Epithelial cell of alveolus of lung (primary cell): ENCODE results near the gene REEP6. TPM values are rescaled to one million over a fixed set of nuclear protein-coding genes. Genes with fewer than 3 reads are reported as not detected.

Experiments
- total RNA-seq: library from RNA; depleted of rRNA; stranded (reverse); fragments of >200 nt; gene quantifications from 2 replicates; pipeline ENCODE4 v1.2.1, GENCODE V29; 2015

REEP6 gene
- total RNA-seq, result 2.7 and 2.8 TPM in 2 replicates

DNA sequence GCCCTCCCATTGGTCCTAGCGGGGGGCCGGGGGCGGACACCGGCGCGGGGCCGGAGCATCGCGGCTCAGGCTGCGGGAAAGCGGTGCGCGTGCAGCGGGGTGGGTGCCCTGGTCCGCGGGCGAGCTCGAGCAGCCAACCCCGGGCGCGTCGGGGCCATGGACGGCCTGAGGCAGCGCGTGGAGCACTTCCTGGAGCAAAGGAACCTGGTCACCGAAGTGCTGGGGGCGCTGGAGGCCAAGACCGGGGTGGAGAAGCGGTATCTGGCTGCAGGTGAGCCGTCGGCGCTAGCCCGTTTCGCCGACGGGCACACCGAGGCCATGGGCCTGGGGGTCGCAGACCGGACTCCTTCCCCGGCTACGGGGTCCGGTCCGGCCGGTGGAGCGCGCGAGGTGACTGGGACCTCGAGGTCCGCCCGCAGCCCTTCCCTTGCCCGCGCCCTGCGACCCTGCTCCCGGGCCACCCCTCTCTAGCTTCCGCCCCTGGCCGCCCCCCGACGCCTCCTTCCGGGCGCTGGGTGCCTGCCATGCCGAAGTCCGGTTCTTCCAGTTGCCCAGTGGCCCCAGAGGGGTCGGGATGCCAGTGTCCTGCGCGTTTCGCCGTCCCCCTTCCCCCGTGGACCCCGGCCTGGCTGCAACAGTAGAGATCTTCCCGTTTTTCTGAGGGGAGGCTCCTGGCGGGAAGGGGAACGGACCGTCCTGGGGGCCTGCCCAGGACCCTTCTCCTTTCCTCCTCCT is at the start of gene REEP6:
Gene REEP6, plus strand, starts transcription at position 68 of the 735 bp plus-strand sequence. Its CDS starts 89 bp downstream, at position 157.

DNA sequence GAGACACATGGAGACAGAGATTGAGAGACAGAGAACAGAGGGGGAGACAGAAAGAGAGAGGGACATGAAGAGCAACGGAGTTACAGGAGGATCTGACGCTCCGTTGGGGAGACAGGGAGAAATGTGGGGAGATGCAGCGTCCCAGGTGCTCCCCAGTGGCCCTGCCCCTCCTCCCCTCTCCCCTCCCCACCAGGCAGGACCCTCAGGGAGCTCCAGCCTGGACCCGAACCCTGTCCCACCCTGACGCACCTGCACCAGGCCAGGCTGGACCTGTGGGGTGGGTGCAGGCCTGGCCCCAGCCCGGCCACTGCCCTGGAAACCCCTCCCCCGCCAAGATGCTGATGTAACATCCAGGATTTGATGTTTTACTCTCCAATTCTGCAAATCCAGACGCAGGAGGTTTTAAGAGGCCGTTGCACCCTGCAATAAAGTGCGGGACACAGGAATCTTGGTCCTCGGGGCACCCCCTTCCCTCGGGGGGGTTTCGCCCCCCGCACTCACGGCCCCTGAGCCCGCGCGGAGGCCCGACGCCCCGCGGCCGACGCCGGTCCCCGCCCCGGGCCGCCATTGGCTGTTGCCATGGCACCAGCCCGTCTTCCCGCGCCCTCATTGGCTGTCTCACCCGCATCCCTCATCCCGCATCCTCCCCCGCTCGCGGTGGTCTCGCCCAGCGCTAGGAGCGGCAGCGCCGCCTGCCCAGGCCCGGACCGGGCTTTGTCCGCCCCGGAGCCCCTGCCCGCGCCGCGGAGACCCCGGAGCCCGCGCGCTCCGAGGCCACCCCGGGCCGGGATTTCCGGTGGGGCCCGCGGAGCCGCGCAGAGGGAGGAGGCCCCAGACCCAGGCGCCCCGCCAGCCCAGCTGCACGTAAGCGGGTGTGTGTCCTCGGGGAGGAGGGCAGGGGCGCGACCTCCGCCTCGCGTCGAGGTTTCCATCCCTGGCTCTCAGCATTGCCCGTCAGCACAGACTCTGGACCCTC is 41.2 kb upstream of the REEP6 start, which contains the start of gene APC2:
Gene APC2, plus strand, starts transcription at position 655 of the 976 bp plus-strand sequence. CDS start 2,881 bp downstream, outside the sequence.

DNA sequence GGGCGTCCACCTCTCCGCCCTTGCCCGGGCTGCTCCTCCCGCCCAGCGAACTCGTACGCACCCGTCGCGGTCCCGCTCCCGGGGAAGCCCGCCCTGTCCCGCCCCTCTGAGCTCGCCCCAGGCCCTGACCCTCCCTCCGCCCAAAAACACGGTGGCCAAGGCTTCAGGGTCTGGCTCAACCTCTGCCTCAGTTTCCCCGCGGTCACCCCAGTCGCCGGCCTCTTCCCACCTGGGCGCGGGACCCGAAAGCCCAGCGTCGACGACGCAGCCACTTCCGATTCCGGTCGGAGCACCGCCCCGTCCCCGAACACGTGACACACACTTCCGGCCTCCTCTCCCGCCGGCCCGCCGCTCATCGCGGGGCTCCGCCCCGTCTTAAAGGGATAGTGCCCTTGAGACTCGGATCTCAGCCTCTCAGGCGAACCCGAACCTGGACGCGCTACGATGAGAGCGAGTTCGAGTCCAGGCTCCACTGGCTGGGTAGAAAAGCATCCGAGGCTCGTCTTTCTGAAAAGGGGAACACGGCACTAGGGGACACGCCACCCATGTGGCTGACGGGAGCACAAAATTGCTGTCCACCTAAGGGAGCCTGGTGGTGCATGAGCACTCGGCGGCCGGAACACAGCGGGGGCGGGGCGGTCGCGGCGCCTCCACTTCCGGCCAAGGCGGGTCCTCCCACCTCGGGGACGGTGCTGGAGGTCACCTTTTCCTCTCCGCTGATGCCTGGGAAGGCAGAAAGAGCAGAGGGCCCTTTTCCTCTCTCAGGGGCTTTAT is 11.9 kb upstream of the REEP6 start, which contains the start of gene C19orf25:
Gene C19orf25, minus strand, starts transcription at position 282 of the 774 bp plus-strand sequence. CDS start 312 bp downstream, outside the sequence.

DNA sequence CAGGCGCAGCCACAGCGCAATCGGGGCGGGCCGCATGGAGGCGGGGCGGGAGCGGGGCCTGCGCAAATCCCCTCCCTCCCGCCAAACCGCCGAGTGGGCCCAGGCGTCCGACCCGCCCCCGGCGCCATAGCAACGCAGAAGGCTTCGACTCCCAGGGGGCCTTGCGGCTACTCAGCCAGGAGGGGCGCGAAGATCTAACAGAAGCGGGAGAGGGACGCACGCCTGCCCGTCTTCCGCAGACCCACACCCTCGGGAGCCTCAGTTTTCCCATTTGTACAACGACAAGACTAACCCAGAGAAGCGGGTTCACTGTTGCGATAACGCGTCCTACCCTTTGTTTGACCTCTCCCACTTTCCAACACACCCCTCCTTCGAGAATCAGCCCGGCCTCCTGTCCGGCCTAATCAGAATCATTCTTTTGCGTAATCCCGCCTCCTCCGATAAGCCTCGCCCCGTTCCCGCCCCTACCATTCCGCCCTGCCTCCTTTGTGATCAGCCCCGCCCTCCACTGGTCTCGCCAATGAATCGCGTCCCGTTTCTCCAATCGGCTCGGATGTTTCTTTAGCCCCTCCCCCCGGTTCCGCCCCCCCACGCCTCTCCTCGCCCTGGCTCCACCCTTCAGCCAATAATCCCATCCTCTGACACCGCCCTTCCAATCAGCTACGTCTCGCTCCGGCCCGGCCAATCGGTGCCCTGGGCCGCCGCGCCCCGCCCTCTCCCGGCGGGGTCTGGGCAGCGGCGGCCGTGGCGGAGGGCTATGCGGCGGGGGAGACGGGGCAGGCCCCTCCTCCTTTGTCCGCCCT is 469 bp upstream of the REEP6 start, which contains the start of gene PCSK4:
Gene PCSK4, minus strand, starts transcription at position 40 of the 803 bp plus-strand sequence. Its CDS starts 4 bp downstream, at position 36.

DNA sequence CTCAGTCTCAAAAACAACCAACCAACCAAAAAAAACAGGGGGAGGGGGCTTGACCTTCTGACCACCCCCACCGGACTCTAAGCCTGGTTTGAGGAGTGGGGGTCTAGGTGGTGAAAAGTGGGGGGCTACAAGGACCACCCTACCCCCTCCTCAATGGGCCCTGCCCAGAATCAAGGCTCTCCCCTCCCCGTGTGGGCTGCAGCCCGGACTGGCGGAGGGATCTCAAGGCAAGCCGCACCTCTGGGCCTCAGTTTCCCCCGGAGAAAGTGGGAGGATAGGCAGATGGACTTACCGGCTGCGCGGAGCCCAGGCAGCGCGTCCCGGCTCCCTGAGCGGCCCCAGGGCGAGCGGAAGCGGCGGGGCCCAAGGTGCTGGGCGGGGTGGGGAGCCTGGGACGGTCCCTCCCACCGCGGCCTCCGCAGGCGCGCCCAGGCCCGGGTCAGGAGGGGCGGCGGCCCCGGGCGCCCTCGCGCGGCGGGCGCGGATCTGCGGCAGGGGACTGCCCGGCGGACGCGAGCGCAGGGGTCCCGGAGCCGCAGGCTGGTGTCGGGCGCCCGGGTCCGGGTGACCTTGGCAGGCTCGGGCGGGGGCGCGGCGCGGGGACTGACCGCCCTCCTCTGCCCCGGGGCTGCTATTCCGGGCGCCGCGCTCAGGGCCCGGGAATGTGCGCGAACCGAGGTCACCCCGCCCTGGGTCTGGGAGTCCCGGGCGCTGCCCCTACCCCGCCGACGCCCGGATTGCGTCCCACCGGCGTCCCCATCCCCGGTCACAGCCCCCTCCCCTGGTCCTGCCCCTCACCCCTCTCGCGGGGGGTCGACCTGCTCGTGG is 21.9 kb downstream of the REEP6 start, which contains the start of gene ADAMTSL5:
Gene ADAMTSL5, minus strand, starts transcription at position 349 of the 828 bp plus-strand sequence. CDS start 2,076 bp downstream, outside the sequence.

DNA sequence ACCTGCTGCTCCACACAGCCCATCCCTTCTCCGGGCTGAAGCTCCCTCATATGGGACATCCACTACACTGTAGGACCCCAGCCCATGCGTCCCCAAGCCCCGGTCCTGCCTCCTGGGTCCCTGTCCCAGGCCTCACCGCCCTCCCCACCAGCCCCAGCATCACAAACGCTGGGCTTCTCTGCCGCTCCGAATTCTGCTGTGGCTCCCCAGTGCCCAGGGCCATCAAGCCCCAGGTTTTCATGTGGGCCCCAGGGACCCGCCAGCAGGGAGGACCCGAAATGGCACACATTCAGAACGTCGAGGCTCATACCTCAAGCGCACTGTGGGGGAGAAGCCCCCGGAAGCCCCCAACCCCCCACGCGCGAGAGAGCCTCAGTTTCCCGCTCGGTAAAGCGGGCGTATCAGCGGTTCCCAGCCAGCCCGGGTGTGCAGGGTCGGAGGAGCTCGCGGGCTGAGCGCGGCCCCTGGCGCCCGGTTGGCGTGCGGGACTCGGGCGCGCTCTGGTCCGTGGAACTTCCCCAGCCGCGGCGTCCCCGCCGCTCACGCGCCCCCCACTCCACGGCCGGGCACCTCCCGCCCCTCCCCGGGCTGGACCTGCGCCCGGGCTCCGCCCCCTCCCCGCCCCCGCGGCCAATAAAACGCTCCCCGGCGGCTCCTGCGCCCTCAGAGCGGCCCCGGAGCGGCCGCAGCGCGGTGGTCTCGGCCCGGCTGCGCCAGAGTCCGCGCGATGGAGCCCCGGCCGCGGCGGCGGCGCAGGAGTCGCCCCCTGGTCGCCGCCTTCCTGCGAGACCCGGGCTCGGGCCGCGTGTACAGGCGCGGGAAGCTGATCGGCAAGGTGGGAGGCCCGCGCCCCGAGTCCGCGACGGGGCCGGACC is 32.7 kb downstream of the REEP6 start, which contains the start of gene PLK5:
Gene PLK5, plus strand, starts transcription at position 666 of the 875 bp plus-strand sequence. CDS start 2,920 bp downstream, outside the sequence.

Other genes starting within 250 kb of the REEP6 start
- 85.8 and 140 TPM in 2 replicates for gene ATP5F1D, start 249.4 kb upstream of the REEP6 start, total RNA-seq
- gene MIDN, start 242.6 kb upstream of the REEP6 start, total RNA-seq, result 25.0 and 75.9 TPM in 2 replicates
- 239 and 297 TPM in 2 replicates for gene CIRBP, start 221.8 kb upstream of the REEP6 start, total RNA-seq
- 57.6 and 62.4 TPM in 2 replicates for gene FAM174C, start 215.7 kb upstream of the REEP6 start, total RNA-seq
- not detected in 2 replicates for gene EFNA2, start 205.3 kb upstream of the REEP6 start, total RNA-seq
- gene NDUFS7, start 107.3 kb upstream of the REEP6 start, total RNA-seq, result 129 and 170 TPM in 2 replicates
- gene GAMT, start 89.6 kb upstream of the REEP6 start, total RNA-seq, result 62.0 and 67.4 TPM in 2 replicates
- gene DAZAP1, start 83.6 kb upstream of the REEP6 start, total RNA-seq, result 55.4 and 72.5 TPM in 2 replicates
- 2,162 and 4,639 TPM in 2 replicates for gene RPS15, start 52.8 kb upstream of the REEP6 start, total RNA-seq
- under 0.01 and 0.16 TPM in 2 replicates for gene APC2, start 41.1 kb upstream of the REEP6 start, total RNA-seq
- 36.5 and 39.2 TPM in 2 replicates for gene C19orf25, start 12.0 kb upstream of the REEP6 start, total RNA-seq
- gene PCSK4, start 831 bp upstream of the REEP6 start, total RNA-seq, result 0.52 and 2.9 TPM in 2 replicates
- gene ADAMTSL5, start 21.8 kb downstream of the REEP6 start, total RNA-seq, result 5.0 and 15.2 TPM in 2 replicates
- gene PLK5, start 32.9 kb downstream of the REEP6 start, total RNA-seq, result not detected in 2 replicates
- 46.8 and 47.5 TPM in 2 replicates for gene MEX3D, start 77.1 kb downstream of the REEP6 start, total RNA-seq
- 108 and 118 TPM in 2 replicates for gene MBD3, start 101.7 kb downstream of the REEP6 start, total RNA-seq
- 45.8 and 107 TPM in 2 replicates for gene UQCR11, start 114.3 kb downstream of the REEP6 start, total RNA-seq
- 118 and 363 TPM in 2 replicates for gene TCF3, start 161.4 kb downstream of the REEP6 start, total RNA-seq